Epidermal melanocyte (primary cell): ENCODE measurements around the gene BLVRA.

Experiments used
- DNase-seq: peaks from one replicate; pipeline ENCODE4 v3.0.0; 2011; ENCODE audit warnings: low spot score; ENCODE audit not compliant: insufficient read length

BLVRA gene

GRCh38 chr7:43749383-43749940 is 9.0 kb upstream of the BLVRA start:
- DNase-seq = no peak

- DNase-seq = no peak
These were observed 8.2 kb upstream of the BLVRA start for GRCh38 chr7:43750016-43750887.

- DNase-seq = no peak
These were observed 6.1 kb upstream of the BLVRA start for GRCh38 chr7:43752411-43752810.

GRCh38 chr7:43753271-43753810 is 5.1 kb upstream of the BLVRA start:
- no peak for DNase-seq

- DNase-seq = no peak
These were observed 4.6 kb upstream of the BLVRA start for GRCh38 chr7:43753843-43754242.

- no peak for DNase-seq
These were observed 3.9 kb upstream of the BLVRA start for GRCh38 chr7:43754596-43754995.

- peak; percentile 39 for DNase-seq
These were observed 2.0 kb upstream of the BLVRA start for GRCh38 chr7:43756368-43757072.

GRCh38 chr7:43757073-43757720 is 1.3 kb upstream of the BLVRA start:
- DNase-seq = no peak

- DNase-seq = peak; percentile 30
These were observed 573 bp downstream of the BLVRA start for GRCh38 chr7:43758822-43759683.

GRCh38 chr7:43760861-43761260 is 2.4 kb downstream of the BLVRA start:
- DNase-seq = no peak

- DNase-seq = no peak
These were observed 2.9 kb downstream of the BLVRA start for GRCh38 chr7:43761382-43761781.

- DNase-seq = no peak
These were observed 3.6 kb downstream of the BLVRA start for GRCh38 chr7:43761938-43762692.

GRCh38 chr7:43763183-43763582 is 4.7 kb downstream of the BLVRA start:
- no peak for DNase-seq

GRCh38 chr7:43764039-43764761 is 5.7 kb downstream of the BLVRA start:
- no peak for DNase-seq

- no peak for DNase-seq
These were observed 6.5 kb downstream of the BLVRA start for GRCh38 chr7:43764807-43765491.

GRCh38 chr7:43766564-43766963 is 8.1 kb downstream of the BLVRA start:
- DNase-seq = no peak

GRCh38 chr7:43767311-43767710 is 8.8 kb downstream of the BLVRA start:
- no peak for DNase-seq

GRCh38 chr7:43768201-43768886 is 9.9 kb downstream of the BLVRA start:
- no peak for DNase-seq
